ENCODE data around the gene NFE2L2.

The NFE2L2 gene

DNA sequence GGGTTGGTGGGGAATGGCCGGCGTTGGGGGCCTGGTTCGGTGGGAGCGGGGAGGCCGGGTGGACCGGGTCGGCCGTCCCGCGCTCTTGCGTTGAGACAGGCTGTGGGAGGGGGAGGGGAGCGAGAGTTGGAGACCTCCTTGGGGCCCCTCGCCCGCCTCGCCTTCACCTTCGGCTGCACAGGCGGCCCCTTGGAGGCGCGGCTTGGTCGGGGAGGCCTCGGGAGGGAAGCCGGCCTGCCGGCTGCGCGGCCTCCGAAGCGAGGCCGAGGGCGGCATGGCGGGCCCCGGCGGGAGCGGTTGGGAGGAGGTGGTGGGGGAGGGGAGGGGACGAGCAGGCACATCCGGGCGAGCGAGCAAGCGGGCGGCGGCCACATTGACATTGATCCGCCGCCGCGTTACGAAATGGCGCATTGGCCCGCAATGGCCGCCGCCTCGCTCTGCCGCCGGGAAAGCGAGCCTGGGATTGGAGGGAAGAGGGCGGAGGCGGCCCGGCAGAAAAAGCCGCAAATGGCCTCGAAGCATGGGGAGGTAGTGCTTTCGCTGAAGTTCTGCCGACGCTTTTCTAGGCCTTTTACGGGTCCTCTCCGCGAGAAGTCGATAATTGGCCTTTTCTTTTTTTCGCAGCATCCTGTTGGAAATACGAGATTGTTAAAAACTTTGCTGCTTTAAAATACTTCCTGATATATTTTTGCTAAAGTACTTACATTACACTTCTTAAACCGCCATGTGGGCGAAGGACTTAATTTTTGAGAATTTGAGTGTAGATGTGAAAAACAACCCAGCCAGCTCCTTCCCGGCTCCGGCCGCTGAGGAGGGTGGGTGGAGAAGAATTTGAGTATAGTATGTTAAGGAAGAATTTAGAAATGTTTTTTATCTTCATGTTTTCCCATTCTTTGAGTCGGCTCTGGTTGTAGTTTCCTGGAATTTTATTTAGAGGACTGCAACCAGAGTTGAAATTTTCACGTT lies 51.4 kb downstream of the NFE2L2 start:
- peak overlapping the region; percentile 93 for H3K4me3 ChIP-seq (replicated peaks; ENCODE audit: low read depth, low read length)
- peak; percentile 29 for DNase-seq (ENCODE audit: extremely low read depth, low read depth)
- TF ChIP-seq, protein P1, sequence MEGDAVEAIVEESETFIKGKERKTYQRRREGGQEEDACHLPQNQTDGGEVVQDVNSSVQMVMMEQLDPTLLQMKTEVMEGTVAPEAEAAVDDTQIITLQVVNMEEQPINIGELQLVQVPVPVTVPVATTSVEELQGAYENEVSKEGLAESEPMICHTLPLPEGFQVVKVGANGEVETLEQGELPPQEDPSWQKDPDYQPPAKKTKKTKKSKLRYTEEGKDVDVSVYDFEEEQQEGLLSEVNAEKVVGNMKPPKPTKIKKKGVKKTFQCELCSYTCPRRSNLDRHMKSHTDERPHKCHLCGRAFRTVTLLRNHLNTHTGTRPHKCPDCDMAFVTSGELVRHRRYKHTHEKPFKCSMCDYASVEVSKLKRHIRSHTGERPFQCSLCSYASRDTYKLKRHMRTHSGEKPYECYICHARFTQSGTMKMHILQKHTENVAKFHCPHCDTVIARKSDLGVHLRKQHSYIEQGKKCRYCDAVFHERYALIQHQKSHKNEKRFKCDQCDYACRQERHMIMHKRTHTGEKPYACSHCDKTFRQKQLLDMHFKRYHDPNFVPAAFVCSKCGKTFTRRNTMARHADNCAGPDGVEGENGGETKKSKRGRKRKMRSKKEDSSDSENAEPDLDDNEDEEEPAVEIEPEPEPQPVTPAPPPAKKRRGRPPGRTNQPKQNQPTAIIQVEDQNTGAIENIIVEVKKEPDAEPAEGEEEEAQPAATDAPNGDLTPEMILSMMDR (IDR thresholded peaks at IDR 0.05; ENCODE audit: low read depth, low read length, missing control alignments) = no peak

DNA sequence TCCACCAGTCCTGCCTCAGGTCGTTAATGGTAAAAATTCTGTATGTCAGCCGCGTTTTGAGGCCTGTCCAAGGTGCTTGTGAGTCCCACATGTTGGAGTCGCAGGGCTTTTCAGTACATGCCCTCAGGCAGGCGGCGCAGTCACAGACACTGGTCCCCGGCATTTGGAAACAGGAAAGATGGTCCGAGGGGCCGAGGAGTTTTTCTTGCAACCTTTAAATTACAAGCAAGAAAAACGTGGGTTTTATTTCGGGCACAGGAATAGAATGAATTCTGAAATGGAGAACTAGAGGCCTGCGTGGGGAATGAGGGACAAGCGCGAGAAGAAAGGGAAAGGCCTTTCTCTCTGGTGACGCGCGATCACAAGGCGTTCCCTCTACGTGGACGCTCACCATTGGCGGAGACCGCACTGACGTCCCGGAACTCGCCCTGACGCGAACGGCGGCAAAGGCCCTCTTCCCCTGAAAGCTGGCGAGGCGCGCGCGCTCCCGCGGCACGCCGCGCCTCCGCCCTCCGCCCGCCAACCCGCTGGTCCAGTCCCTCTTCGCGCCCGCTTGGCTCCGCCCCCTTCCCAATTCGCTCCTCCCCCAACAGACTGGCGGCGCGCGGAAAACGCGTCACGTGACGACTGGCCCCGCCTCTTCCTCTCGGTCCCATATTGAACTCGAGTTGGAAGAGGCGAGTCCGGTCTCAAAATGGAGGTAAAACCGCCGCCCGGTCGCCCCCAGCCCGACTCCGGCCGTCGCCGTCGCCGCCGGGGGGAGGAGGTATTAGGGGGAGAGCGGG lies 52.2 kb downstream of the NFE2L2 start, which contains the start of gene HNRNPA3:
TSS of gene HNRNPA3 (plus strand) at position 689 of the 785 bp plus-strand sequence. CDS start at position 695, 6 bp downstream.
- TF ChIP-seq, protein P1 (IDR thresholded peaks at IDR 0.05; ENCODE audit: low read depth, low read length, missing control alignments) = peak; percentile 11
- peak; percentile 94 for DNase-seq (ENCODE audit: extremely low read depth, low read depth)
- peak within 1 kb of the TSS; percentile 93 for H3K4me3 ChIP-seq (replicated peaks; ENCODE audit: low read depth, low read length)

DNA sequence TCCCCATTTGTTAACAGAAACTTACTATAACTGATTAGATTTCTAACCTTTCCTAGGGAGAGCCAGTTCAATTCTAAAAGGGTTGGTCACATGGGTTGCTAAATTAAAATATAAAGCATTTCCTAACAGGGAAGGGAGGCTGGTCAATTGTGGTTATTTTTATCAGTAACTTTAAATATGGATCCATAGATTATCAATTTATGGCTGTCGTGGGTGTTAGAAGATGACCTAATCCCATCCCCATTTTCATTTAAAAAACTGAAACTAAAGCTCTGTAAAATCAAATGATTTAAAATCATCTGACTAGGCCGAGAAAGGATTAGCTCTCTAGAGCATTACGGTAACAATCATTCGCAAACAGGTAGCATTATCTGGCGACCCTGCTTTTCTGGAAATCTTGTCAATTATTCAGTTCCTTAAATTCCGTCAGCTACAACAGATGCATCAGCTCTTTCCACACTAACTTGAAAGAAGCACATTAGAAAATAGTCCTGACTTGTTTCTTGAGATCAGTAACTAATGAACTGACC lies 52.9 kb downstream of the NFE2L2 start:
- peak overlapping the region; percentile 93 for H3K4me3 ChIP-seq (replicated peaks; ENCODE audit: low read depth, low read length)
- DNase-seq (ENCODE audit: extremely low read depth, low read depth) = no peak

DNA sequence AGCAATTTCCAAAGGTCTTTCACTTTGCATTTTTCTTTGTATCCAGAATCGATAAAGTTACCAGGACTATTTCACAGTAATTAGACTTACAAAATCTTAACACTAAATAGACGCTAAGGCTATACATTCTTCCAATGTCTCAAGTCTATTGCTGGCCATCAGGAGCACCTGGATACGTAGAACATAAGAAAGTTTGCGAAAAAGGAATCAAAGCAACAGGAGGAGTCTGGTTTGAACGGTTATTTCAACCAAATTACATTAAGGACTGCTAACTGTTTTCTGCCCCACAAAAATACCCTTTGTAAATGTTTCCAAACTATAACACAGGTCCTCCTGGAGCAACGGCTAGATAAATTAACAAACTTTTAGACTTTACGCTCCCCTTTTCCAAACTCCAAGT lies 53.4 kb downstream of the NFE2L2 start:
- TF ChIP-seq, protein P1 (IDR thresholded peaks at IDR 0.05; ENCODE audit: low read depth, low read length, missing control alignments) = no peak
- no peak for DNase-seq (ENCODE audit: extremely low read depth, low read depth)
- peak overlapping the region; percentile 93 for H3K4me3 ChIP-seq (replicated peaks; ENCODE audit: low read depth, low read length)

More for the DNA sequence above, 52.9 kb downstream of the NFE2L2 start:
- TF ChIP-seq, protein P1 (IDR thresholded peaks at IDR 0.05; ENCODE audit: low read depth, low read length, missing control alignments) = no peak

DNA sequence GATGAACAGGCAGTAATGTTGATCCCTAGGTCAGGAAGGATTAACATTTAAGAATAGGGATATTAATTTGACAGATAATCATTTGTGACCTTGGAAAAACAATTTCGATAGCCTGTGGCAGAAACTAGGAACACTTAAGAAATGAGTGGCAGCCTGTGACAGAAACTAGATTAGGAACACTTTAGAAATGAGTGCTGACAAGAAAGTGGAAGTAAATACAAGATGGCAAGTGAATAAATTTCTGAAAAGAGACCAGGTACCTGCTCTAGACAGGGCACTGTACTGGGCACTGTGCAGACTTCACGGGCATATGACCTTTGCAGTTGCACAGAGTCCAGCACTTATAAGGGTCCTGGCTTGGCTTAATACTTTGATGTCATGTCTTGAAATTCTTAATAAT lies 57.4 kb downstream of the NFE2L2 start:
- H3K4me3 ChIP-seq (replicated peaks; ENCODE audit: low read depth, low read length) = no peak overlapping the region
- DNase-seq (ENCODE audit: extremely low read depth, low read depth) = no peak
- TF ChIP-seq, protein P1 (IDR thresholded peaks at IDR 0.05; ENCODE audit: low read depth, low read length, missing control alignments) = no peak

DNA sequence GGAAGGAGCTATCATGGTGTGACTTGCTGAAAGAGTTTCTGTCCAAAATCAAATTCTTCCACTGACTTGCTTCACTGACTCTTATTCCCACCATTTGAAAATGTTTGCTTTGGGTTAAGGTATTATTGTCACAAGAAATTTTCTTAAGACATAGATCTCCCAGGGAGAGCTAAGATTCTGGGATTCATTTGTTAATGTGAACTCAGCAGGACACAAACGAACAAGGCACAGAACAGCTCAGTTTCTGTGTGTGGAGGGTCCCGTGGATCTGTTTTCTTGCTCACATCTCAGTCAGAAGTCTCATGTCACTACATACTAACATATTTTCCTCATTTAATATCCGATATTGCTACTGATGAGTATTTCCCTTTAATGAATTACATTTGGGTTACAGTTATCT lies 60.1 kb downstream of the NFE2L2 start:
- TF ChIP-seq, protein P1 (IDR thresholded peaks at IDR 0.05; ENCODE audit: low read depth, low read length, missing control alignments) = no peak
- no peak overlapping the region for H3K4me3 ChIP-seq (replicated peaks; ENCODE audit: low read depth, low read length)

More for the DNA sequence above, 60.1 kb downstream of the NFE2L2 start:
- no peak for DNase-seq (ENCODE audit: extremely low read depth, low read depth)
